GM13976 (cell line): ENCODE measurements around the gene FNDC10.

Source experiments
- DNase-seq: peaks from one replicate; pipeline ENCODE4 v3.0.0; 2012; ENCODE audit warnings: low spot score
- in situ Hi-C: fragments of 300-500 bp; cut with MboI; formaldehyde crosslinking; loops from one replicate; pipeline ENCODE4 v1.12.0; 2022; ENCODE audit warnings: low sequenced_read_pairs, mixed read lengths, inconsistent platforms; ENCODE audit not compliant: unreplicated experiment
- TF ChIP-seq, protein P1 (sequence below): IDR thresholded peaks from 2 replicates; pipeline ENCODE4 v1.5.1; 2012; ENCODE audit warnings: borderline replicate concordance, mild to moderate bottlenecking; ENCODE audit not compliant: insufficient read depth; ENCODE audit errors: extremely low read depth, missing control alignments, control extremely low read depth

The FNDC10 gene

DNA sequence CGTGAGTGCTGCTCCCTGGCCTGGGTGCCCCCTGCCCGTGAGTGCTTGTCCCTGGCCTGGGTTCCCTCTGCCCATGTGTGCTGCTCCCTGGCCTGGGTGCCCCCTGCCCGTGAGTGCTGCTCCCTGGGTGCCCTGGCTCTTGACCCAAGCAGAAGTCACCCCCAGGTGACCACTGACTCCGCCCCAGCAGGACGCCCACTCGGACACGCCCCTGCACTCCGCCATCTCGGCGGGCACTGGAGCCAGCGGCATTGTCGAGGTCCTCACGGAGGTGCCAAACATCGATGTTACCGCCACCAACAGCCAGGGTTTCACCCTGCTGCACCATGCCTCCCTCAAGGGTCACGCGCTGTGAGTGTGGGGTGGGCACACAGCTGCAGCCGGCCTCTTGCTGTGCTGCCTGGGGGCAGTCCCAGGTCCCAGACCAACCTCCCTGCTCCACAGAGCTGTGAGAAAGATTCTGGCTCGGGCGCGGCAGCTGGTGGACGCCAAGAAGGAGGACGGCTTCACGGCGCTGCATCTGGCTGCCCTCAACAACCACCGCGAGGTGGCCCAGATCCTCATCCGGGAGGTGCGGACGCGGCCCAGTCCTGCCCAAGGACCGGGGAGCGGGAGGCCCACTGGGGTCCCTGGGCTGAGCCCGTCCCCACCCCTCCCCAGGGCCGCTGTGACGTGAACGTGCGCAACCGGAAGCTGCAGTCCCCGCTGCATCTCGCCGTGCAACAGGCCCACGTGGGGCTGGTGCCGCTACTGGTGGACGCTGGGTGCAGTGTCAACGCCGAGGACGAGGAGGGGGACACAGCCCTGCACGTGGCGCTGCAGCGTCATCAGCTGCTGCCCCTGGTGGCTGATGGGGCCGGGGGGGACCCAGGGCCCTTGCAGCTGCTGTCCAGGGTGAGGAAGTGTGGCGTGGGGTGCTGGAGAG lies 28.2 kb upstream of the FNDC10 start:
- TF ChIP-seq, protein P1, sequence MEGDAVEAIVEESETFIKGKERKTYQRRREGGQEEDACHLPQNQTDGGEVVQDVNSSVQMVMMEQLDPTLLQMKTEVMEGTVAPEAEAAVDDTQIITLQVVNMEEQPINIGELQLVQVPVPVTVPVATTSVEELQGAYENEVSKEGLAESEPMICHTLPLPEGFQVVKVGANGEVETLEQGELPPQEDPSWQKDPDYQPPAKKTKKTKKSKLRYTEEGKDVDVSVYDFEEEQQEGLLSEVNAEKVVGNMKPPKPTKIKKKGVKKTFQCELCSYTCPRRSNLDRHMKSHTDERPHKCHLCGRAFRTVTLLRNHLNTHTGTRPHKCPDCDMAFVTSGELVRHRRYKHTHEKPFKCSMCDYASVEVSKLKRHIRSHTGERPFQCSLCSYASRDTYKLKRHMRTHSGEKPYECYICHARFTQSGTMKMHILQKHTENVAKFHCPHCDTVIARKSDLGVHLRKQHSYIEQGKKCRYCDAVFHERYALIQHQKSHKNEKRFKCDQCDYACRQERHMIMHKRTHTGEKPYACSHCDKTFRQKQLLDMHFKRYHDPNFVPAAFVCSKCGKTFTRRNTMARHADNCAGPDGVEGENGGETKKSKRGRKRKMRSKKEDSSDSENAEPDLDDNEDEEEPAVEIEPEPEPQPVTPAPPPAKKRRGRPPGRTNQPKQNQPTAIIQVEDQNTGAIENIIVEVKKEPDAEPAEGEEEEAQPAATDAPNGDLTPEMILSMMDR: no peak
- no peak for DNase-seq
- in situ Hi-C loops: no loop called here

DNA sequence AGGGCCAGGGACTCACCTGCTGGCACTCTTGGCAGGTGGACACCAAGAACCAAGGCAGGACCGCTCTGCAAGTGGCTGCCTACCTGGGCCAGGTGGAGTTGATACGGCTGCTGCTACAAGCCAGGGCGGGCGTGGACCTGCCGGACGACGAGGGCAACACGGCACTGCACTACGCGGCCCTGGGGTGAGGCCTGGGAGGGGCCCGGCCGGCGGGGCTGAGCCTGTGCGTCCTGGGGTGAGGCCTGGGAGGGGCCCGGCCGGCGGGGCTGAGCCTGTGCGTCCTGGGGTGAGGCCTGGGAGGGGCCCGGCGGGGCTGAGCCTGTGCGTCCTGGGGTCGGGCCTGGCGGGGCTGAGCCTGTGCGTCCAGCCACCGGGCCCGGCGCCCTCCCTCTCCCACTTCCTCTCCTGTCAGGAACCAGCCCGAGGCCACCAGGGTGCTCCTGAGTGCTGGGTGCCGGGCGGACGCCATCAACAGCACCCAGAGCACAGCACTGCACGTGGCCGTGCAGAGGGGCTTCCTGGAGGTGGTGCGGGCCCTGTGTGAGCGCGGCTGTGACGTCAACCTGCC lies 27.4 kb upstream of the FNDC10 start:
- no peak for DNase-seq
- in situ Hi-C loops: no loop called here
- TF ChIP-seq, protein P1: no peak

DNA sequence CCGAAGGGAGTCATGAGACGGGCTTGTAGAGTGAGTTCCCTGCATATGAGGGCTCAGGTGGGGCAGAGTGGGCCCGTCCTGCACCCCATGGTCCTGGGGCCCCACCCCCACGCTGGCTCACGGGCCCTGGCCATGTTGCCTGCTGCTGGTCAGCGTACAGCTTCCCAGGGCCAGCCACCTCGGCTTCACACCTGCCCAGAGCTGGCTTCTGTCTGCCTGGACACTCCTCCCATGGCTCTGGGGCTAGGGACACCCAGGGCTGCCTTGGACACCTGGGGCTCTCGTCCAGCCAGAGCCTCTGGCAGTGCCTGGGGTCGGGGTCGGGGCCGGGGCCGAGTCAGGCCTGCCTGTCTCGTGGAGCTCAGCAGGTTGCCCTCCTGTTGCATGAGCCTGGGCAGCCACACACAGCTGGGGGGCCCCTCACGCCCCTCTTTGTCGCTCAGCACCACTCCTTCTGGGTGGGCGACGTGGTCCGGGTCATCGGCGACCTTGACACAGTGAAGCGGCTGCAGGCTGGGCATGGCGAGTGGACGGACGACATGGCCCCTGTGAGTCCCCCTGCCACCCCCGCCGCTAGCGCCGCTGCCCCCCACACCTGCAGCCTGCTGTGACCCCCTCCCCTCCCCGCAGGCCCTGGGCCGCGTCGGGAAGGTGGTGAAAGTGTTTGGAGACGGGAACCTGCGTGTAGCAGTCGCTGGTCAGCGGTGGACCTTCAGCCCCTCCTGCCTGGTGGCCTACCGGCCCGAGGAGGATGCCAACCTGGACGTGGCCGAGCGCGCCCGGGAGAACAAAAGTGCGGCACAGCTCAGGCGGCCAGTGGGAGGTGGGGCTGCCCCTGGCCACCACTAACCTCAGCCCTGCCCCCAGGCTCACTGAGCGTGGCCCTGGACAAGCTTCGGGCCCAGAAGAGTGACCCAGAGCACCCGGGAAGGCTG lies 26.5 kb upstream of the FNDC10 start:
- in situ Hi-C loops: no loop called here
- TF ChIP-seq, protein P1: no peak
- DNase-seq: no peak

DNA sequence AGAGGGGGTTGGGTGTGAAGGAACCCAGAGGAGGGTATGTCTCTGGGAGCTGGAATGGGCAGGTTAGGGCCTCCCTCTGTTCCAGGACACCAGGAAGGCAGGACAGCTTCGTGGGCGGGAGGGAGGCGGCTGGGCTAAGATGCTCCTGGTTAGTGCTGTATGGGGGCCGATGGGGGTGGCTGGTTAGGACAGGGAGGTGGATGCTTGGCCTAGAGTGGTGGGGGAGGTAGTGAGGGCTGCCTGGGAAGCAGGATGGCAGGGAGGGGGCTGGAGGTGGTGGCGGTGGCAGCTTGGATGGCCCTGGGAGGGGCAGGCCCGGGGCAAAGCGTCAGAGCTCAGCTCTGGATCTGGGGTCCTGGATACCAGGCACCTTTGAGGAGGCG lies 25.9 kb upstream of the FNDC10 start:
- in situ Hi-C loops: no loop called here
- TF ChIP-seq, protein P1: no peak
- DNase-seq: no peak

DNA sequence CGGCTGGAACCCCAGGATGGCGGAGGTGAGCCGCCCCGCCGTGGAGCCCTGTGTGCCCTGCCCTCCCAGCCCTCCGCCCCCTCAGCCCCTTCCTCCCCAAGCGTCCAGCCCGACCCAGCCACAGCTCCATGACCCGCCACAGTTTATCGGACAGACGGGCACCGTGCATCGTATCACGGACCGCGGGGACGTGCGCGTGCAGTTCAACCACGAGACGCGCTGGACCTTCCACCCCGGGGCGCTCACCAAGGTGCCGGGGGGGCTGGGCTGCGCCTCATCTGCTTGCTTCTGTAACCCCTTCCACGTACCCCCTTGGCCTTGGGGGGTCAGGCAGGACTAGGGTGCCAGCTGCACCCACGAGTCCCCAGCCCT lies 25.5 kb upstream of the FNDC10 start:
- TF ChIP-seq, protein P1: no peak
- in situ Hi-C loops: no loop called here
- no peak for DNase-seq
